Measurements from ENCODE around the gene RTEL1.

DNA sequence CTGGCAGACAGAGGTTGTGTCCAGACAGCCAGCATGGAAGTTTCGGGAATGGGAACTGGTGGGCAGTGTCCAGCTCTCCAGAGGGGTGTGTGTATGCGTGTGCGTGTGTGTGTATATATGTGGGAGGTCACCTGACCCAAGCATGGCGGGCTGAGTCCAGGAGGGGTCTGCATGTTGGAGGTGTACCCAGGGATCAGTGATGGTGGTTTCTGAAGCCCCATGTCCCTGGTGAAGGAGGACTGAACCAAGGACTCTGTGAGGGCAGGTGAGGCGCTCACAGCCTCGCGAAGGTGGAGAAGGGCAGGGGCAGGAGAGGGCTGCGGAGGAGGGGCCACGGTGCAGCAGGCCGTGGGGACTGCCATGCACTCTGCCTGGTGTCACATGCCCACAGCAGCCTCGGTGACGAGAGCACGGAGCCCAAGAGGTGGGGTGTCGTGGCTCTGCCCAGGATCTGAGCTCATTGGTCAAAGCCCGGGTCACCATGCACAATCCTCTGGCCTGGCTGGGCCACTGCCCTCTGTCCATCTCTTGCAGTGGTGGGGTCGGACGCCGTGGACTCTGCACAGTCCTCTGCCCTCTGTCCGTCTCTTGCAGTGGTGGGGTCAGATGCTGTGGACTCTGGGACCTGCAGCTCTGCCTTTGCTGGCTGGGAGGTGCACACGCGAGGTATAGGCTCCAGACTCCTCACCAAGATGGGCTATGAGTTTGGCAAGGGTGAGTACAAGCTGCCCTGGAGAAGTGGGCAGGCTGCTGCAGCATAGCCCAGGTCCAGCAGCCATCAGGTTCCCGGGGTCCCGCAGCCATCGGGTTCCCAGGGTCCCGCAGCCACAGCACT lies 76.2 kb downstream of the RTEL1 start:
- TF ChIP-seq, protein P1, sequence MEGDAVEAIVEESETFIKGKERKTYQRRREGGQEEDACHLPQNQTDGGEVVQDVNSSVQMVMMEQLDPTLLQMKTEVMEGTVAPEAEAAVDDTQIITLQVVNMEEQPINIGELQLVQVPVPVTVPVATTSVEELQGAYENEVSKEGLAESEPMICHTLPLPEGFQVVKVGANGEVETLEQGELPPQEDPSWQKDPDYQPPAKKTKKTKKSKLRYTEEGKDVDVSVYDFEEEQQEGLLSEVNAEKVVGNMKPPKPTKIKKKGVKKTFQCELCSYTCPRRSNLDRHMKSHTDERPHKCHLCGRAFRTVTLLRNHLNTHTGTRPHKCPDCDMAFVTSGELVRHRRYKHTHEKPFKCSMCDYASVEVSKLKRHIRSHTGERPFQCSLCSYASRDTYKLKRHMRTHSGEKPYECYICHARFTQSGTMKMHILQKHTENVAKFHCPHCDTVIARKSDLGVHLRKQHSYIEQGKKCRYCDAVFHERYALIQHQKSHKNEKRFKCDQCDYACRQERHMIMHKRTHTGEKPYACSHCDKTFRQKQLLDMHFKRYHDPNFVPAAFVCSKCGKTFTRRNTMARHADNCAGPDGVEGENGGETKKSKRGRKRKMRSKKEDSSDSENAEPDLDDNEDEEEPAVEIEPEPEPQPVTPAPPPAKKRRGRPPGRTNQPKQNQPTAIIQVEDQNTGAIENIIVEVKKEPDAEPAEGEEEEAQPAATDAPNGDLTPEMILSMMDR (IDR thresholded peaks at IDR 0.05; ENCODE audit: low read depth, low read length, poor library complexity, severe bottlenecking), result no peak
- no peak for TF ChIP-seq EZH2phosphoT487 (IDR thresholded peaks at IDR 0.05; ENCODE audit: borderline replicate concordance, low read length)

Measured in DOHH2 (cell line).